SK-N-SH (cell line): ENCODE results near the gene CADM2. TPM values are rescaled to one million over a fixed set of nuclear protein-coding genes. Genes with fewer than 3 reads are reported as not detected.

Experiments used
- CTCF ChIA-PET: fragments of 300-600, 350-600 bp; formaldehyde crosslinking; extraction: SDS; loops from one replicate; lab custom pipeline; 2021; lab: Yijun Ruan, JAX
- POLR2A ChIA-PET: fragments of 350-600 bp; sonication (Branson Sonifier 250); formaldehyde crosslinking; extraction: SDS; loops from one replicate; lab custom pipeline; 2020; ENCODE audit warnings: antibody characterized with exemption, inconsistent platforms; lab: Yijun Ruan, JAX
- DNase-seq: peaks from one replicate; pipeline ENCODE4 v3.0.0; 2012
- H2AFZ ChIP-seq: fragments of 200-600 bp; sonication (generic); 2 replicates; pipeline ENCODE4 v1.8.1; 2016; ENCODE audit warnings: antibody characterized with exemption, mild to moderate bottlenecking, low read depth
- H3F3A ChIP-seq: fragments of 200-600 bp; sonication (generic); replicated peaks from 2 replicates; pipeline ENCODE3; 2016; ENCODE audit warnings: antibody characterized with exemption, mild to moderate bottlenecking; ENCODE audit not compliant: insufficient read depth
- H3K27ac ChIP-seq, 2 experiments: fragments of 200-500 bp in 1 of 2; fragments of 200-600 bp in 1 of 2; sonication (Bioruptor generic) in 1 of 2; sonication (generic), shearing (Covaris generic) in 1 of 2; 2 replicates each; pipeline versions ENCODE4 v1.5.1 to v1.6.1; 2014 to 2016; ENCODE audit warnings: low read depth in 2 of 2, inconsistent platforms in 1 of 2, low read length in 1 of 2, mild to moderate bottlenecking in 1 of 2, mixed read lengths in 1 of 2
- H3K27me3 ChIP-seq: fragments of 200-600 bp; sonication (generic), shearing (Covaris generic); 2 replicates; pipeline ENCODE4 v1.6.1; 2016; ENCODE audit warnings: mixed run types; ENCODE audit not compliant: insufficient read depth
- H3K36me3 ChIP-seq, 2 experiments: fragments of 200-500 bp in 1 of 2; fragments of 200-600 bp in 1 of 2; sonication (Bioruptor generic) in 1 of 2; sonication (generic) in 1 of 2; replicated peaks in 1 of 2; 2 replicates each; pipeline versions ENCODE3 to v1.5.1; 2014 to 2016; ENCODE audit warnings: low read length in 1 of 2, mild to moderate bottlenecking in 1 of 2; ENCODE audit not compliant: insufficient read depth in 2 of 2, control insufficient read depth in 1 of 2
- H3K4me1 ChIP-seq, 2 experiments: fragments of 200-500 bp in 1 of 2; fragments of 200-600 bp in 1 of 2; sonication (Bioruptor generic) in 1 of 2; sonication (generic), shearing (Covaris generic) in 1 of 2; 2 replicates each; pipeline versions ENCODE4 v1.5.1 to v1.6.1; 2014 to 2016; ENCODE audit warnings: low read depth in 1 of 2, low read length in 1 of 2, mixed run types in 1 of 2; ENCODE audit not compliant: insufficient read depth in 2 of 2, control insufficient read depth in 1 of 2
- H3K4me2 ChIP-seq: fragments of 200-600 bp; sonication (generic), shearing (Covaris generic); 2 replicates; pipeline ENCODE4 v1.6.1; 2017; ENCODE audit warnings: mixed run types
- H3K4me3 ChIP-seq, 2 experiments: fragments of 200-500 bp in 1 of 2; fragments of 200-600 bp in 1 of 2; sonication (Bioruptor generic) in 1 of 2; sonication (generic), shearing (Covaris generic) in 1 of 2; 2 replicates each; pipeline versions ENCODE4 v1.5.1 to v1.8.1; 2014 to 2016; ENCODE audit warnings: low read depth in 2 of 2, inconsistent platforms in 1 of 2, low read length in 1 of 2, mild to moderate bottlenecking in 1 of 2, mixed read lengths in 1 of 2, moderate library complexity in 1 of 2
- H3K79me2 ChIP-seq: fragments of 200-600 bp; sonication (generic); 2 replicates; pipeline ENCODE4 v1.8.1; 2017; ENCODE audit warnings: mild to moderate bottlenecking; ENCODE audit not compliant: insufficient read depth
- H3K9ac ChIP-seq: fragments of 200-600 bp; sonication (generic); 2 replicates; pipeline ENCODE4 v1.6.1; 2017; ENCODE audit warnings: mixed run types
- H3K9me2 ChIP-seq: fragments of 200-600 bp; sonication (generic); 2 replicates; pipeline ENCODE4 v1.6.1; 2017; ENCODE audit warnings: mixed run types
- H3K9me3 ChIP-seq: fragments of 200-600 bp; sonication (generic); 2 replicates; pipeline ENCODE4 v1.6.1; 2017; ENCODE audit warnings: mixed run types, mild to moderate bottlenecking, moderate library complexity
- H4K20me1 ChIP-seq: fragments of 200-600 bp; sonication (generic); 2 replicates; pipeline ENCODE4 v1.6.1; 2017; ENCODE audit warnings: mild to moderate bottlenecking, mixed run types; ENCODE audit not compliant: insufficient read depth
- CHD2 ChIP-seq: fragments of 150-350 bp; IDR thresholded peaks from 2 replicates; pipeline ENCODE4 v1.6.1; 2018; ENCODE audit warnings: low read length; ENCODE audit not compliant: partially characterized antibody
- ELF1 ChIP-seq: IDR thresholded peaks from 2 replicates; pipeline ENCODE4 v1.4.0; 2012
- FOXJ3 ChIP-seq: sonication (generic); formaldehyde crosslinking; IDR thresholded peaks from 2 replicates; pipeline ENCODE4 v1.5.1; 2020; ENCODE audit warnings: mild to moderate bottlenecking, missing genetic modification reagents
- FOXM1 ChIP-seq: IDR thresholded peaks from 2 replicates; pipeline ENCODE4 v1.4.0; 2012; ENCODE audit warnings: low read depth, mild to moderate bottlenecking
- GABPA ChIP-seq: IDR thresholded peaks from 2 replicates; pipeline ENCODE4 v1.4.0; 2012; ENCODE audit warnings: low read depth, mild to moderate bottlenecking
- JUND ChIP-seq: IDR thresholded peaks from 2 replicates; pipeline ENCODE4 v1.4.0; 2012
- MXI1 ChIP-seq: IDR thresholded peaks from 2 replicates; pipeline ENCODE4 v1.6.1; 2012; ENCODE audit warnings: mild to moderate bottlenecking, low read depth, low read length, improper control_type of control experiment
- NFIC ChIP-seq: IDR thresholded peaks from 2 replicates; pipeline ENCODE4 v1.4.0; 2012; ENCODE audit warnings: borderline replicate concordance
- RCOR1 ChIP-seq: fragments of 150-350 bp; IDR thresholded peaks from 2 replicates; pipeline ENCODE4 v1.6.1; 2017; ENCODE audit warnings: antibody characterized with exemption, low read length
- RXRA ChIP-seq: IDR thresholded peaks from 2 replicates; pipeline ENCODE4 v1.4.0; 2012; ENCODE audit warnings: low read depth, mild to moderate bottlenecking, borderline replicate concordance
- SIN3A ChIP-seq: IDR thresholded peaks from 2 replicates; pipeline ENCODE4 v1.6.1; 2012; ENCODE audit warnings: low read depth, mild to moderate bottlenecking, low read length, moderate library complexity, borderline replicate concordance
- TCF12 ChIP-seq: IDR thresholded peaks from 2 replicates; pipeline ENCODE4 v1.4.0; 2012
- YY1 ChIP-seq: IDR thresholded peaks from 2 replicates; pipeline ENCODE4 v1.4.0; 2012; ENCODE audit warnings: low read depth, mild to moderate bottlenecking
- WGBS: methylation state at CpG from one replicate; pipeline ENCODE4 v1.1.6; 2017; ENCODE audit warnings: low lambda C conversion rate; 5-methylcytosine and 5-hydroxymethylcytosine counted together
- polyA plus RNA-seq, 3 experiments: library from polyadenylated mRNA; depleted of rRNA; stranded (reverse); fragments of >200 nt; gene quantifications; 2 replicates each; pipeline ENCODE4 v1.2.3, GENCODE V29; 2012
- TF ChIP-seq, protein P1 (sequence below): fragments of 150-350 bp; IDR thresholded peaks from 2 replicates; pipeline ENCODE4 v1.6.1; 2017; ENCODE audit warnings: antibody characterized with exemption, low read length, low read depth, borderline replicate concordance
- TF ChIP-seq, protein P2 (sequence below): IDR thresholded peaks from 2 replicates; pipeline ENCODE4; 2012
- TF ChIP-seq, protein P3 (sequence below): IDR thresholded peaks from 2 replicates; pipeline ENCODE4 v1.4.0; 2012; ENCODE audit warnings: low read depth, borderline replicate concordance
- TF ChIP-seq, protein P4 (sequence below): IDR thresholded peaks from 2 replicates; pipeline ENCODE4 v1.6.1; 2012; ENCODE audit warnings: mild to moderate bottlenecking, low read depth, low read length, moderate library complexity

CADM2 gene
- polyA plus RNA-seq, 1 of the 3 experiments (the other 2 are of a cell fraction): 0.46 TPM

DNA sequence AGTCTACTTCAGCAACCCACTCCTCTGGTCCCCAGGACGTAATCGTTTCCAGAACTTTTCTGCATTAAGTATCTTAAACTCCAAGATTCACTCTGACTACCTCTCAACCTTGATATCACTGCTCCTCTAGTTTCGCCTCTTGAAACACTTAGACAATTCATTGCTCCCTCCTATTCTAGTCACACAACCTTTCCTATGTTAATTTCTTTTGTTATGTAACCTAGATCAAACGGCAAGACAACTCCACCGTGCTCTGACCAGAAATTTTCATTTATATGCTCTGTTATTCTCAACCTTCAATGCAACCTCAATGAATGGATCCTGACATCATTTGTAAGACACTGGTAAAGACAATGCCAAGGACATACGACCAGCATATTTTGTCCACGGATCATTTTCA lies 71.3 kb downstream of the CADM2 start:
- POLR2A ChIA-PET: no interaction called here
- H3K36me3 ChIP-seq: no peaks in the 10 kb centered on the region
- no peaks in the 10 kb centered on the region for H4K20me1 ChIP-seq
- no peak overlapping the region for H3K9ac ChIP-seq
- no peak for DNase-seq
- H3K9me2 ChIP-seq: no peaks in the 10 kb centered on the region
- H3F3A ChIP-seq: no peaks in the 10 kb centered on the region
- H3K4me1 ChIP-seq: no peaks in the 10 kb centered on the region
- H2AFZ ChIP-seq: no peak overlapping the region
- no peaks in the 10 kb centered on the region for H3K9me3 ChIP-seq
- CTCF ChIA-PET: no interaction called here
- H3K79me2 ChIP-seq: no peaks in the 10 kb centered on the region
- TF ChIP-seq RCOR1: no peak
- no peak for TF ChIP-seq NFIC
- TF ChIP-seq, protein P1, sequence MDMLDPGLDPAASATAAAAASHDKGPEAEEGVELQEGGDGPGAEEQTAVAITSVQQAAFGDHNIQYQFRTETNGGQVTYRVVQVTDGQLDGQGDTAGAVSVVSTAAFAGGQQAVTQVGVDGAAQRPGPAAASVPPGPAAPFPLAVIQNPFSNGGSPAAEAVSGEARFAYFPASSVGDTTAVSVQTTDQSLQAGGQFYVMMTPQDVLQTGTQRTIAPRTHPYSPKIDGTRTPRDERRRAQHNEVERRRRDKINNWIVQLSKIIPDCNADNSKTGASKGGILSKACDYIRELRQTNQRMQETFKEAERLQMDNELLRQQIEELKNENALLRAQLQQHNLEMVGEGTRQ: no peak
- no peak for TF ChIP-seq FOXM1
- TF ChIP-seq SIN3A: no peak
- TF ChIP-seq CHD2: no peak
- no peak for TF ChIP-seq RXRA
- no peak for TF ChIP-seq YY1
- TF ChIP-seq, protein P2, sequence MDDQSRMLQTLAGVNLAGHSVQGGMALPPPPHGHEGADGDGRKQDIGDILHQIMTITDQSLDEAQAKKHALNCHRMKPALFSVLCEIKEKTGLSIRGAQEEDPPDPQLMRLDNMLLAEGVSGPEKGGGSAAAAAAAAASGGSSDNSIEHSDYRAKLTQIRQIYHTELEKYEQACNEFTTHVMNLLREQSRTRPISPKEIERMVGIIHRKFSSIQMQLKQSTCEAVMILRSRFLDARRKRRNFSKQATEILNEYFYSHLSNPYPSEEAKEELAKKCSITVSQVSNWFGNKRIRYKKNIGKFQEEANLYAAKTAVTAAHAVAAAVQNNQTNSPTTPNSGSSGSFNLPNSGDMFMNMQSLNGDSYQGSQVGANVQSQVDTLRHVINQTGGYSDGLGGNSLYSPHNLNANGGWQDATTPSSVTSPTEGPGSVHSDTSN: no peak
- no peak for TF ChIP-seq FOXJ3 (CRISPR knock-in tag)
- TF ChIP-seq, protein P3, sequence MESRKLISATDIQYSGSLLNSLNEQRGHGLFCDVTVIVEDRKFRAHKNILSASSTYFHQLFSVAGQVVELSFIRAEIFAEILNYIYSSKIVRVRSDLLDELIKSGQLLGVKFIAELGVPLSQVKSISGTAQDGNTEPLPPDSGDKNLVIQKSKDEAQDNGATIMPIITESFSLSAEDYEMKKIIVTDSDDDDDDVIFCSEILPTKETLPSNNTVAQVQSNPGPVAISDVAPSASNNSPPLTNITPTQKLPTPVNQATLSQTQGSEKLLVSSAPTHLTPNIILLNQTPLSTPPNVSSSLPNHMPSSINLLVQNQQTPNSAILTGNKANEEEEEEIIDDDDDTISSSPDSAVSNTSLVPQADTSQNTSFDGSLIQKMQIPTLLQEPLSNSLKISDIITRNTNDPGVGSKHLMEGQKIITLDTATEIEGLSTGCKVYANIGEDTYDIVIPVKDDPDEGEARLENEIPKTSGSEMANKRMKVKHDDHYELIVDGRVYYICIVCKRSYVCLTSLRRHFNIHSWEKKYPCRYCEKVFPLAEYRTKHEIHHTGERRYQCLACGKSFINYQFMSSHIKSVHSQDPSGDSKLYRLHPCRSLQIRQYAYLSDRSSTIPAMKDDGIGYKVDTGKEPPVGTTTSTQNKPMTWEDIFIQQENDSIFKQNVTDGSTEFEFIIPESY: no peak
- TF ChIP-seq TCF12: no peak
- H3K27me3 ChIP-seq: no peaks in the 10 kb centered on the region
- no peak overlapping the region for H3K4me2 ChIP-seq
- H3K4me3 ChIP-seq: no peak overlapping the region
- H3K27ac ChIP-seq: no peak overlapping the region
- WGBS: 16% methylated on average over 7 of the region's 7 CpGs

GRCh38 chr3:85037203-85037602 lies 78.4 kb downstream of the CADM2 start:
- H3K9ac ChIP-seq: no peak overlapping the region
- H3K4me1 ChIP-seq: no peaks in the 10 kb centered on the region
- H3K9me3 ChIP-seq: no peaks in the 10 kb centered on the region
- no peak overlapping the region for H3K27ac ChIP-seq
- H4K20me1 ChIP-seq: no peaks in the 10 kb centered on the region
- 19% methylated on average over 2 of the region's 2 CpGs for WGBS
- H3K27me3 ChIP-seq: no peaks in the 10 kb centered on the region; the same call in 1 of the 2 replicates
- H2AFZ ChIP-seq: no peak overlapping the region
- H3K4me2 ChIP-seq: no peak overlapping the region
- H3K9me2 ChIP-seq: no peaks in the 10 kb centered on the region
- ChIA-PET CTCF (no interaction called here), POLR2A (interaction anchor here (0.6 kb wide), 1 partner anchor 33 kb away, joined by 3 read pairs; no protein-coding TSS in a partner anchor)
- no peaks in the 10 kb centered on the region for H3K79me2 ChIP-seq
- H3K36me3 ChIP-seq: no peaks in the 10 kb centered on the region
- TF ChIP-seq, protein P4, sequence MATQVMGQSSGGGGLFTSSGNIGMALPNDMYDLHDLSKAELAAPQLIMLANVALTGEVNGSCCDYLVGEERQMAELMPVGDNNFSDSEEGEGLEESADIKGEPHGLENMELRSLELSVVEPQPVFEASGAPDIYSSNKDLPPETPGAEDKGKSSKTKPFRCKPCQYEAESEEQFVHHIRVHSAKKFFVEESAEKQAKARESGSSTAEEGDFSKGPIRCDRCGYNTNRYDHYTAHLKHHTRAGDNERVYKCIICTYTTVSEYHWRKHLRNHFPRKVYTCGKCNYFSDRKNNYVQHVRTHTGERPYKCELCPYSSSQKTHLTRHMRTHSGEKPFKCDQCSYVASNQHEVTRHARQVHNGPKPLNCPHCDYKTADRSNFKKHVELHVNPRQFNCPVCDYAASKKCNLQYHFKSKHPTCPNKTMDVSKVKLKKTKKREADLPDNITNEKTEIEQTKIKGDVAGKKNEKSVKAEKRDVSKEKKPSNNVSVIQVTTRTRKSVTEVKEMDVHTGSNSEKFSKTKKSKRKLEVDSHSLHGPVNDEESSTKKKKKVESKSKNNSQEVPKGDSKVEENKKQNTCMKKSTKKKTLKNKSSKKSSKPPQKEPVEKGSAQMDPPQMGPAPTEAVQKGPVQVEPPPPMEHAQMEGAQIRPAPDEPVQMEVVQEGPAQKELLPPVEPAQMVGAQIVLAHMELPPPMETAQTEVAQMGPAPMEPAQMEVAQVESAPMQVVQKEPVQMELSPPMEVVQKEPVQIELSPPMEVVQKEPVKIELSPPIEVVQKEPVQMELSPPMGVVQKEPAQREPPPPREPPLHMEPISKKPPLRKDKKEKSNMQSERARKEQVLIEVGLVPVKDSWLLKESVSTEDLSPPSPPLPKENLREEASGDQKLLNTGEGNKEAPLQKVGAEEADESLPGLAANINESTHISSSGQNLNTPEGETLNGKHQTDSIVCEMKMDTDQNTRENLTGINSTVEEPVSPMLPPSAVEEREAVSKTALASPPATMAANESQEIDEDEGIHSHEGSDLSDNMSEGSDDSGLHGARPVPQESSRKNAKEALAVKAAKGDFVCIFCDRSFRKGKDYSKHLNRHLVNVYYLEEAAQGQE: no peak
- TF ChIP-seq MXI1 (no peak), YY1 (no peak), RXRA (no peak), ELF1 (no peak), GABPA (no peak), FOXM1 (no peak), JUND (no peak), RCOR1 (no peak), TCF12 (no peak)
- H3F3A ChIP-seq: no peaks in the 10 kb centered on the region
- H3K4me3 ChIP-seq: no peak overlapping the region
- DNase-seq: no peak
